ENCODE measurements around the gene MIP. TPM values are rescaled to one million over a fixed set of nuclear protein-coding genes. Genes with fewer than 3 reads are reported as not detected.
"Not testable (repeated sequence)": the region's sequence is repeated elsewhere in the genome, so short reads cannot be mapped to it uniquely, and the experiment has no call there.

The MIP gene
- not detected for total RNA-seq
- long read RNA-seq, result 0 reads

- DNase-seq (no peak), ATAC-seq (ENCODE audit: poor library complexity) (no peak)
- intact Hi-C loops (cut with DNase I), result no loop called here
Measured at GRCh38 chr12:56454557-56454956, at the start of gene MIP. Gene MIP, minus strand, starts transcription at chr12:56454657. Its CDS starts 44 bp downstream, at chr12:56454613.

GRCh38 chr12:56499879-56500278 lies 45.4 kb upstream of the MIP start:
- DNase-seq; intact Hi-C loops (cut with DNase I); ATAC-seq (ENCODE audit: poor library complexity): not testable (repeated sequence)

- intact Hi-C loops (cut with DNase I); DNase-seq; ATAC-seq (ENCODE audit: poor library complexity): not testable (repeated sequence)
Measured at GRCh38 chr12:56499452-56499851, 45.0 kb upstream of the MIP start.

GRCh38 chr12:56498126-56498902 lies 43.9 kb upstream of the MIP start:
- intact Hi-C loops (cut with DNase I); DNase-seq; ATAC-seq (ENCODE audit: poor library complexity): not testable (repeated sequence)

GRCh38 chr12:56496704-56497103 lies 42.2 kb upstream of the MIP start:
- intact Hi-C loops (cut with DNase I), result not testable (repeated sequence)
- peak; percentile 68 for DNase-seq

GRCh38 chr12:56494481-56494880 lies 40.0 kb upstream of the MIP start:
- DNase-seq; intact Hi-C loops (cut with DNase I); ATAC-seq (ENCODE audit: poor library complexity): not testable (repeated sequence)

More at GRCh38 chr12:56496704-56497103, 42.2 kb upstream of the MIP start:
- ATAC-seq (ENCODE audit: poor library complexity), result not testable (repeated sequence)

- DNase-seq; intact Hi-C loops (cut with DNase I); ATAC-seq (ENCODE audit: poor library complexity): not testable (repeated sequence)
Measured at GRCh38 chr12:56494106-56494415, 39.6 kb upstream of the MIP start.

GRCh38 chr12:56493409-56494105 lies 39.1 kb upstream of the MIP start:
- DNase-seq; intact Hi-C loops (cut with DNase I); ATAC-seq (ENCODE audit: poor library complexity): not testable (repeated sequence)

- intact Hi-C loops (cut with DNase I), result no loop called here
- ATAC-seq (ENCODE audit: poor library complexity) (no peak), DNase-seq (no peak)
Measured at GRCh38 chr12:56490360-56490759, 35.9 kb upstream of the MIP start.

GRCh38 chr12:56488041-56488955 lies 33.8 kb upstream of the MIP start, which contains the start of gene GLS2:
Gene GLS2, minus strand, starts transcription at chr12:56488161. Its CDS starts 43 bp downstream, at chr12:56488118.
- intact Hi-C loops (cut with DNase I), result no loop called here
- DNase-seq (peak; percentile 81), ATAC-seq (ENCODE audit: poor library complexity) (peak; percentile 98)

GRCh38 chr12:56487448-56488040 lies 33.1 kb upstream of the MIP start:
- intact Hi-C loops (cut with DNase I), result no loop called here
- ATAC-seq (ENCODE audit: poor library complexity), result peak; percentile 59
- peak; percentile 60 for DNase-seq

GRCh38 chr12:56486694-56487093 lies 32.2 kb upstream of the MIP start:
- no peak for ATAC-seq (ENCODE audit: poor library complexity)
- no peak for DNase-seq
- intact Hi-C loops (cut with DNase I), result no loop called here

- ATAC-seq (ENCODE audit: poor library complexity), result no peak
Measured at GRCh38 chr12:56484566-56484965, 30.1 kb upstream of the MIP start.

GRCh38 chr12:56479625-56480024 lies 25.2 kb upstream of the MIP start:
- DNase-seq, result no peak
- intact Hi-C loops (cut with DNase I), result no loop called here
- ATAC-seq (ENCODE audit: poor library complexity), result no peak

More at GRCh38 chr12:56484566-56484965, 30.1 kb upstream of the MIP start:
- DNase-seq, result no peak
- intact Hi-C loops (cut with DNase I), result no loop called here

GRCh38 chr12:56477521-56478225 lies 23.2 kb upstream of the MIP start:
- ATAC-seq (ENCODE audit: poor library complexity) (no peak), DNase-seq (no peak)
- intact Hi-C loops (cut with DNase I), result no loop called here

- peak; percentile 9 for ATAC-seq (ENCODE audit: poor library complexity)
- intact Hi-C loops (cut with DNase I), result no loop called here
- no peak for DNase-seq
Measured at GRCh38 chr12:56476972-56477432, 22.5 kb upstream of the MIP start.

GRCh38 chr12:56476143-56476542 lies 21.7 kb upstream of the MIP start:
- ATAC-seq (ENCODE audit: poor library complexity) (no peak), DNase-seq (no peak)
- intact Hi-C loops (cut with DNase I), result no loop called here

GRCh38 chr12:56474389-56474788 lies 19.9 kb upstream of the MIP start:
- intact Hi-C loops (cut with DNase I), result no loop called here
- ATAC-seq (ENCODE audit: poor library complexity) (peak; percentile 78), DNase-seq (no peak)
